Measurements from ENCODE around the gene CDH22.

- no peak for TF ChIP-seq CTCF (IDR thresholded peaks at IDR 0.05)
- no peak for TF ChIP-seq REST (IDR thresholded peaks at IDR 0.05; ENCODE audit: insufficient read depth in 1 of 2, low read depth in 2 of 2, low read length in 1 of 2)
Observed at GRCh38 chr20:46185353-46185752, 122.9 kb downstream of the CDH22 start.
